GM23338 (cell line): ENCODE data around the gene GLTP. TPM values are rescaled to one million over a fixed set of nuclear protein-coding genes. Genes with fewer than 3 reads are reported as not detected.

Experiments
- ATAC-seq: fragments of 200-7000 bp; cut with Tn5 transposase; 3 replicates; pipeline ENCODE4 v1.9.1; 2020
- DNase-seq: peaks from one replicate; pipeline ENCODE4 v3.0.0-alpha.2; 2015; ENCODE audit warnings: low spot score
- H2AFZ ChIP-seq: fragments of 200-600 bp; sonication (generic); 2 replicates; pipeline ENCODE4 v1.8.0; 2016; ENCODE audit warnings: antibody characterized with exemption, mild to moderate bottlenecking, moderate library complexity
- H3F3A ChIP-seq: fragments of 200-600 bp; sonication (generic); replicated peaks from 2 replicates; pipeline ENCODE4 v1.8.0; 2017; ENCODE audit warnings: antibody characterized with exemption, mixed run types, low read depth
- H3K27ac ChIP-seq: fragments of 200-600 bp; sonication (generic); 2 replicates; pipeline ENCODE4 v1.6.1; 2016; ENCODE audit warnings: low read depth
- H3K27me3 ChIP-seq: fragments of 200-600 bp; sonication (generic); 2 replicates; pipeline ENCODE4 v1.8.0; 2016; ENCODE audit warnings: mild to moderate bottlenecking, mixed run types, moderate library complexity; ENCODE audit not compliant: insufficient read depth
- H3K36me3 ChIP-seq: fragments of 200-600 bp; sonication (generic); 2 replicates; pipeline ENCODE4 v1.8.0; 2016; ENCODE audit warnings: mild to moderate bottlenecking; ENCODE audit not compliant: insufficient read depth
- H3K4me1 ChIP-seq: fragments of 200-600 bp; sonication (generic); 2 replicates; pipeline ENCODE4 v1.8.0; 2016; ENCODE audit warnings: mild to moderate bottlenecking, moderate library complexity; ENCODE audit not compliant: insufficient read depth
- H3K4me2 ChIP-seq: fragments of 200-600 bp; sonication (generic); 2 replicates; pipeline ENCODE4 v1.7.1; 2017; ENCODE audit warnings: mixed run types
- H3K4me3 ChIP-seq: fragments of 200-600 bp; sonication (generic); 2 replicates; pipeline ENCODE4 v1.6.1; 2016; ENCODE audit warnings: mixed run types
- H3K79me2 ChIP-seq: fragments of 200-600 bp; sonication (generic); replicated peaks from 2 replicates; pipeline ENCODE4 v1.8.0; 2017; ENCODE audit warnings: mild to moderate bottlenecking; ENCODE audit not compliant: insufficient read depth
- H3K9me2 ChIP-seq: fragments of 200-600 bp; sonication (generic); 2 replicates; pipeline ENCODE4 v1.8.0; 2017; ENCODE audit not compliant: insufficient read depth
- H4K20me1 ChIP-seq: fragments of 200-600 bp; sonication (generic); replicated peaks from 2 replicates; pipeline ENCODE4 v1.8.0; 2017; ENCODE audit warnings: mild to moderate bottlenecking; ENCODE audit not compliant: insufficient read depth
- H3K27ac Mint-ChIP-seq: 2 replicates; pipeline ENCODE4 v1.8.0; 2020; ENCODE audit warnings: inconsistent platforms, mild to moderate bottlenecking, moderate library complexity, mixed read lengths
- H3K27me3 Mint-ChIP-seq: 3 replicates; pipeline ENCODE4 v1.8.0; 2022; ENCODE audit warnings: low read depth, mild to moderate bottlenecking, moderate library complexity, mixed read lengths, inconsistent platforms; ENCODE audit not compliant: insufficient read depth, poor library complexity
- H3K36me3 Mint-ChIP-seq: 3 replicates; pipeline ENCODE4 v1.8.0; 2021; ENCODE audit warnings: low read depth, mild to moderate bottlenecking, inconsistent platforms, moderate library complexity, mixed read lengths
- H3K4me1 Mint-ChIP-seq: 3 replicates; pipeline ENCODE4 v1.8.0; 2020; ENCODE audit warnings: mild to moderate bottlenecking, inconsistent platforms, mixed read lengths
- H3K4me3 Mint-ChIP-seq: 3 replicates; pipeline ENCODE4 v1.8.0; 2021; ENCODE audit warnings: moderate library complexity, mild to moderate bottlenecking, inconsistent platforms, mixed read lengths
- H3K9me3 Mint-ChIP-seq: 3 replicates; pipeline ENCODE4 v1.8.0; 2020; ENCODE audit warnings: moderate library complexity, mild to moderate bottlenecking, inconsistent platforms, mixed read lengths
- CREB1 ChIP-seq: fragments of 250-450 bp; sonication (Bioruptor Pico); IDR thresholded peaks from 2 replicates; pipeline ENCODE4 v1.5.0; 2020; ENCODE audit warnings: low read depth, mild to moderate bottlenecking, moderate library complexity
- EZH2 ChIP-seq: fragments of 200-600 bp; sonication (generic); IDR thresholded peaks from one replicate; pipeline ENCODE4 v1.8.0; 2017; ENCODE audit warnings: antibody characterized with exemption, mild to moderate bottlenecking, low read depth; ENCODE audit not compliant: unreplicated experiment
- EZH2phosphoT487 ChIP-seq: fragments of 200-600 bp; sonication (generic); IDR thresholded peaks from one replicate; pipeline ENCODE4 v1.8.1; 2018; ENCODE audit warnings: antibody characterized with exemption; ENCODE audit not compliant: unreplicated experiment
- JUNB ChIP-seq: IDR thresholded peaks from one replicate; pipeline ENCODE4 v1.6.1; 2016; ENCODE audit warnings: antibody characterized with exemption; ENCODE audit not compliant: unreplicated experiment
- NANOG ChIP-seq: IDR thresholded peaks from 2 replicates; pipeline ENCODE4 v1.6.1; 2016; ENCODE audit warnings: antibody characterized with exemption, borderline replicate concordance
- POLR2AphosphoS5 ChIP-seq: IDR thresholded peaks from 2 replicates; pipeline ENCODE4 v1.6.1; 2016; ENCODE audit warnings: antibody characterized with exemption, low read depth
- REST ChIP-seq: IDR thresholded peaks from one replicate; pipeline ENCODE4 v1.6.1; 2018; ENCODE audit warnings: antibody characterized with exemption; ENCODE audit not compliant: unreplicated experiment
- STAT1 ChIP-seq: IDR thresholded peaks from one replicate; pipeline ENCODE4 v1.6.1; 2016; ENCODE audit warnings: antibody characterized with exemption; ENCODE audit not compliant: unreplicated experiment
- ZNF114 ChIP-seq: fragments of 250-450 bp; sonication (Bioruptor Pico); IDR thresholded peaks from 2 replicates; pipeline ENCODE4 v1.5.0; 2020; ENCODE audit warnings: mild to moderate bottlenecking, moderate library complexity
- polyA plus RNA-seq: library from polyadenylated mRNA; unstranded; fragments of >200 nt; fragmentation: Nextera tagmentation; extraction: Ambion mirVana; gene quantifications from 2 replicates; pipeline ENCODE4 v1.2.1, GENCODE V29; 2016
- total RNA-seq: library from RNA; depleted of rRNA; stranded (reverse); fragments of >200 nt; shearing (Covaris generic); gene quantifications from 2 replicates; pipeline ENCODE4 v1.2.3, GENCODE V29; 2014
- TF ChIP-seq, protein P1 (sequence below): IDR thresholded peaks from 2 replicates; pipeline ENCODE4 v1.6.1; 2016; ENCODE audit warnings: antibody characterized with exemption

GLTP gene
- total and polyA plus RNA-seq, 2 experiments from 2014 or later: 26.5 to 30.2 TPM

- TF ChIP-seq NANOG (no peak), EZH2 (no peak), EZH2phosphoT487 (no peak)
These were observed 3.1 kb upstream of the GLTP start (continued) for GRCh38 chr12:109883461-109883860.

- H3K36me3 Mint-ChIP-seq: no peaks in the 10 kb centered on the region; the same call in 2 of the 3 replicates
- H3K27ac ChIP-seq: peak overlapping the region; percentile 96
- ATAC-seq: no peak
- peaks cover 8% of the 10 kb centered on the region; the same call in 1 of the 2 replicates for H4K20me1 ChIP-seq
- TF ChIP-seq EZH2phosphoT487: no peak
- peaks cover 41% of the 10 kb centered on the region for H3K4me1 Mint-ChIP-seq
- H3K4me2 ChIP-seq: peak overlapping the region; percentile 84
- H3K79me2 ChIP-seq: peaks cover 32% of the 10 kb centered on the region
- no peaks in the 10 kb centered on the region for H3K27me3 ChIP-seq
- peak overlapping the region; percentile 65 for H3K4me3 ChIP-seq
- peaks cover 8% of the 10 kb centered on the region for H3K27me3 Mint-ChIP-seq
- DNase-seq: no peak
- H3K36me3 ChIP-seq: no peaks in the 10 kb centered on the region
- peaks cover 3% of the 10 kb centered on the region; the same call in 1 of the 2 replicates for H3F3A ChIP-seq
- H3K27ac Mint-ChIP-seq: peak overlapping the region; percentile 91
- H2AFZ ChIP-seq: no peak overlapping the region
- no peaks in the 10 kb centered on the region for H3K9me3 Mint-ChIP-seq
- H3K9me2 ChIP-seq: no peaks in the 10 kb centered on the region
- H3K4me1 ChIP-seq: peaks cover 38% of the 10 kb centered on the region
- H3K4me3 Mint-ChIP-seq: peak overlapping the region; percentile 85
These were observed 1.4 kb upstream of the GLTP start for GRCh38 chr12:109881752-109882151.

DNA sequence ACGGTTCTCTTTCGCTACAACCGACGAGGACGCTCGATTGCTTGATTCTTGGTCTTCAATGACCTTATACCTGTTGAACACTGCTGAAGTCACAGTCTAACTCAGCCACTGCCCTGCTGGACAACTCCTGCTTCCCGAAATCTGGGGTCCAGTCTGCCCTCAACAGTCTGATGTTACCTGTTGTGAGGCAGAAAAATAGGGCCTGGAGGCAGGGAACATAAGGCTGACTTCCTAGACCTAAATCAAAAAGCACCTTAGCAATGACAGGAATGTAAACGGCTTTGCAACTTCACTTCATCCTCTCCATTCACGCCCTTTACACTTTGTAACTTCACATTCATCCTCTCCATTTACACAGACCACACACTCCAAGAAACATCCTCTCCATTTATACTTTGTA, 597 bp upstream of the GLTP start:
- H3K27ac ChIP-seq: peak overlapping the region; percentile 96
- peaks cover 41% of the 10 kb centered on the region for H3K4me1 Mint-ChIP-seq
- H3K36me3 Mint-ChIP-seq: no peaks in the 10 kb centered on the region; the same call in 2 of the 3 replicates
- H3K79me2 ChIP-seq: peaks cover 40% of the 10 kb centered on the region
- H3K27me3 ChIP-seq: no peaks in the 10 kb centered on the region
- H2AFZ ChIP-seq: 0 out of 2 replicates have a peak overlapping the region, but pooled peaks have one; percentile 25
- ATAC-seq (no peak), DNase-seq (peak; percentile 59)
- peak overlapping the region; percentile 85 for H3K4me3 Mint-ChIP-seq
- H3K4me2 ChIP-seq: peak overlapping the region; percentile 84
- peak overlapping the region; percentile 65 for H3K4me3 ChIP-seq
- no peaks in the 10 kb centered on the region for H3K36me3 ChIP-seq
- H3K4me1 ChIP-seq: peaks cover 38% of the 10 kb centered on the region
- H4K20me1 ChIP-seq: peaks cover 16% of the 10 kb centered on the region
- H3K9me3 Mint-ChIP-seq: no peaks in the 10 kb centered on the region
- no peaks in the 10 kb centered on the region for H3K9me2 ChIP-seq
- peaks cover 8% of the 10 kb centered on the region for H3K27me3 Mint-ChIP-seq
- peaks cover 3% of the 10 kb centered on the region; the same call in 1 of the 2 replicates for H3F3A ChIP-seq
- H3K27ac Mint-ChIP-seq: peak overlapping the region; percentile 91
- TF ChIP-seq NANOG (0 out of 2 replicates have a peak, but pooled peaks have one; percentile 44), ZNF114 (CRISPR knock-in tag) (no peak), EZH2 (no peak), CREB1 (no peak), JUNB (no peak), REST (peak; percentile 11), STAT1 (no peak), POLR2AphosphoS5 (no peak)
- TF ChIP-seq, protein P1, sequence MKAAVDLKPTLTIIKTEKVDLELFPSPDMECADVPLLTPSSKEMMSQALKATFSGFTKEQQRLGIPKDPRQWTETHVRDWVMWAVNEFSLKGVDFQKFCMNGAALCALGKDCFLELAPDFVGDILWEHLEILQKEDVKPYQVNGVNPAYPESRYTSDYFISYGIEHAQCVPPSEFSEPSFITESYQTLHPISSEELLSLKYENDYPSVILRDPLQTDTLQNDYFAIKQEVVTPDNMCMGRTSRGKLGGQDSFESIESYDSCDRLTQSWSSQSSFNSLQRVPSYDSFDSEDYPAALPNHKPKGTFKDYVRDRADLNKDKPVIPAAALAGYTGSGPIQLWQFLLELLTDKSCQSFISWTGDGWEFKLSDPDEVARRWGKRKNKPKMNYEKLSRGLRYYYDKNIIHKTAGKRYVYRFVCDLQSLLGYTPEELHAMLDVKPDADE: no peak
